Nucleus accumbens (tissue), 56 donors: ENCODE data around the gene TTC32.
"Not testable (repeated sequence)": the region's sequence is repeated elsewhere in the genome, so short reads cannot be mapped to it uniquely, and the experiment has no call there.

Experiments
- DNase-seq, 56 donors: peaks; one replicate each; lab custom pipeline; 2025; lab: John Stamatoyannopoulos, UW

The TTC32 gene

DNA sequence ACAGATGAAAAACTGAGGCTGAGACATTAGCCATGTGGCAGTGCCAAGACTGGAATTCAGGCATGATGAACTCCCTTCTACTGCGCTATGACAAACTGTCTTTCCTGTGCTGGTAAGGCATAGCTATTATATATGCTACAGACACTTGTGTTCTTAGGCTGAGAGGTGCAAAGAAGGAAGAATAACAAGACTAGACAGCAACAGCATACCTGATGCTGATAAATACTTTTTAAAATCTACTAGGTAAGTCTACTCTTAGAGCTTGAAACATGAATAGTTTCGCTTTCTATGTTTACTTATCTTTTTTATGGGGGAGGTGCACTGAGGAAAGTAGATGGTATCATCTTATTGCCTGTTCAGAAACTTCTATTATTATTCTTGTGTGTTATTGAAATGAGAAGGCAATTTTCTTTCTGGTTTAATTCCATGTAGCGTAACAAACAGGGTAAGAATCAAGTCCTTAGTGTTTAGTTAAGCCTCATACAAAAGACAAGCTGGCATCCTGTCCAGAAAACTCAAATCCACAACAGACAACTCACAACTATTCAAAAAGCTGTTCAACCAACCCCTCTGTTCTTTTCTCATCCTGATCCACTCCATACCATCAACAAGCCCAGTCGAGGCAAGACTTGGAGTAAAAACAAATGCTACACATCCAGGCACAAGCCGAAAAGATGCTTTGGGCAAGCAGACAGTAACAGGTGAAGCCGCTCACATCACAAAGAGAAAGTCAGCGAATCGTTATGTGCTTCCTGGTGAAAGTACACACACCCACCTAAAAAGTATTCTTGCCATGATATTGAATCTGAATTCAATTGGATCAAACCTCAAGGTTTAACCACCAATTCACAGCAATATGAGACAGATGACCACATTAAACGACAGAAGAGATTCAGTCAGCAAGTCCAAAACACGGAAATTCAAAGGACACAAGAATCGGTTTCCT, 1.5 kb downstream of the TTC32 start:
- DNase-seq: no peak

- DNase-seq: no peak
These were observed 3.0 kb downstream of the TTC32 start for GRCh38 chr2:19898592-19899329.

- DNase-seq: no peak
These were observed 4.0 kb downstream of the TTC32 start for GRCh38 chr2:19897623-19898245.

GRCh38 chr2:19895535-19895934, 6.2 kb downstream of the TTC32 start:
- no peak for DNase-seq

- no peak for DNase-seq
These were observed 7.5 kb downstream of the TTC32 start for GRCh38 chr2:19894134-19894792.

- DNase-seq: no peak
These were observed 8.2 kb downstream of the TTC32 start for GRCh38 chr2:19893520-19894133.

DNA sequence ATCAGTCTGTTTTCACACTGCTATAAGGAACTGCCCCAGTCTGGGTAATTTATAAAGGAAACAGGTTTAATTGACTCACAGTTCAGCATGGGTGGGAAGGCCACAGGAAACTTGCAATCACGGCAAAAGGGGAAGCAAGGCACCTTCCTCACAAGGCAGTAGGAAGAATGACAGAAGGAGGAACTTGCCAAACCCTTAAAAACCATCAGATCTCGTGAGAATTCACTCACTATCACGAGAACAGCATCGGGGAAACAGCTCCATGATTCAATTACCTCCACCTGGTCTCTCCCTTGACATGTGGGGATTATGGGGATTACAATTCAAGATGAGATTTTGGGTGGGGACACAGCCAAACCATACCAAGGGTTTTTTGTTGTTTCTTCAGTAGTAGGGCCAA, 9.8 kb downstream of the TTC32 start:
- DNase-seq: not testable (repeated sequence)

DNA sequence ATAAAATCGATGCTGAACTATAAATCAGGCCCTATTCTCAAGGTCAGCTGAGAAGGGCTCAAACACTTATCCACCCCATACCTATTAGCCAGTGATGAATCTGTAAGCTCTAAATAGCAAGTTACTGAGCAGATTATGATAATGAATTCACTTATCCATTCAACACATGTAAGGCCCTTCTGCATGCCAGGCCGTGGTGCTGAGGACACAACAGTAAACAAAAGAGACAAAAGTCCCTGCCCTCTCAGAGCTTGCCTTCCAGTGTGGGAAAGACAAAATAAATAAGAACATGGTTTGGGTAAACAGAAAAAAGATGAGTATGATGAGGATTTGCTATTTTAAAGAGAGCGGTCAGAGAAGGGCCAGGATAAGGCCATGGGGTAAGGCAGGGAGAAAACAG, 11.7 kb downstream of the TTC32 start:
- DNase-seq: no peak

DNA sequence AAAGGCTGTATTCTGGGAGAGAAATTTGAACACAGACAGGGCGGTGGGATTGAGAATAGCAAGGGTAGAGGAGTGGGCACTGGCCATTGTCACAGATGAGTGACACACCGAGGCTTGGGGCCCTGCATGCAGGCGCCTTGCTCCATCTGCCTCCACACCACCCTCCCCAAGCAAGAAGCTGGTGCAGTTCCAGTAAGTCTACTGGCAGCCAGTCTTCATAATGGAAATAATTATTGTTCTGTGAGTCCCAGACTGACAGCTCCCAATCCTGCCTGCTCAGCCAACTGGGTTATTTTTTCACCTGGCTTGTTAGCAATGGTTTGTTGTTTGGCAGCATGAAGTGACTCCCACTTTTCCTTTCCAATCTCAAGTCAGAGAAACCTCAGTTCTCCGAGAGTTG, 13.0 kb downstream of the TTC32 start:
- DNase-seq: peak in 2 of 56 donors; percentile 11 to 12

GRCh38 chr2:19887510-19887909, 14.3 kb downstream of the TTC32 start:
- no peak for DNase-seq

DNA sequence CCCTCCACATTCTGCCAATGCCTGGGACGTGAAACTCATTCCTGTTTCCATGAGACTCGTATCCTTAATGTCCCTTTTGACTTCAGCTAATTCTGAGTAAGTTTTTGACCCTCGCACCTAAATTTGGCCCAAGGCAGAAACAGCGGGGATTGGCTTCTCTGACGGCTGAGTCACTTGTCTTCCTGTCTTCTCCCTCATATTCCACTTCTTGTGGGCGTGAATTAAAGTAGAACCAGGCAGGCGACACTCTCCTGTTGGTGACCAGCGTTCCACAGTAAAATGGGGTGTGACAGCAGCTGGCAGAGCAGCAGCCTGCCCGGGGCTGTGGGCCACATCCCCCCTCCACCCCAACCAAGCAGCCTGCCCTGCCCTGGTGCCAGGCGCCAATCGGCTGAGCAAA, 15.5 kb downstream of the TTC32 start:
- DNase-seq: no peak

DNA sequence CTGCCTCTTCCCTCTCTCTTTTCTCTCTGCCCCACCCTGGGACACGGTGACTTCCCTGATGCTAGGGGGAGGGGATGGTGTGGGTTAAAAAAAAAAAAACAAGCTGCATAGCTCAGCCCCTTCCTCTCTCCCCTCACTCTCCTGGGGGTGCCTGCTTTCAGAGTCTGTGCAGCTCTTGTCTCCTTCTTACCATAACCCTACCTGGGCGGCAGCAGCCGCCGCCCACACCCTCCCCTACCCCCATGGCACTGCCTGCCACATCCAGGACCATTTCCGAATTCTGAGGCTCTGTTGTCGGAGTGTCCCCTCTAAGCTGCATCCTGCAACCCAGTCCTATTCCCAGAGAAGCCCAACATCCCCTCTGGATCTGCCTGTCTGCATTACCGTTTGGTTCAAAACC, 16.0 kb downstream of the TTC32 start:
- DNase-seq: no peak

GRCh38 chr2:19883971-19884720, 17.6 kb downstream of the TTC32 start:
- DNase-seq: no peak

GRCh38 chr2:19883486-19883885, 18.3 kb downstream of the TTC32 start:
- DNase-seq: no peak

DNA sequence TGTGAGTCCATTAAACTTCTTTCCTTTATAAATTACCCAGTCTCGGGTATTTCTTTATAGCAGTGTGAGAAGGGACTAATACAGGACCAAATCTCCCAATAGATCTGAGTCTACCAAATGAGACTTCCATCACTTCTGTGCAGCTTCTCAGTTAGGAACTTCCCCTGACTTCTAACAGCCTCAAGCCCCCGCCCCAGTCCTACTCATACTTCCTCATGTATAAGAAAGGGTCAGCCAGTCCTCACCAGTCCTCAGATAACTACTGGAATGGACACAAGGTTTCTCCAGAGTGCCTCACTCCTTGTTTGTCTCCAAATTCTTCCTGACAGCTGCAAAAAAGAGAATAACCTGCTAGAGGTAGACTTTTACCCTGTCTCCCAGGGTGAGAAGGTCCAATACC, 19.5 kb downstream of the TTC32 start:
- DNase-seq: no peak

- no peak for DNase-seq
These were observed 19.9 kb downstream of the TTC32 start for GRCh38 chr2:19881908-19882265.

DNA sequence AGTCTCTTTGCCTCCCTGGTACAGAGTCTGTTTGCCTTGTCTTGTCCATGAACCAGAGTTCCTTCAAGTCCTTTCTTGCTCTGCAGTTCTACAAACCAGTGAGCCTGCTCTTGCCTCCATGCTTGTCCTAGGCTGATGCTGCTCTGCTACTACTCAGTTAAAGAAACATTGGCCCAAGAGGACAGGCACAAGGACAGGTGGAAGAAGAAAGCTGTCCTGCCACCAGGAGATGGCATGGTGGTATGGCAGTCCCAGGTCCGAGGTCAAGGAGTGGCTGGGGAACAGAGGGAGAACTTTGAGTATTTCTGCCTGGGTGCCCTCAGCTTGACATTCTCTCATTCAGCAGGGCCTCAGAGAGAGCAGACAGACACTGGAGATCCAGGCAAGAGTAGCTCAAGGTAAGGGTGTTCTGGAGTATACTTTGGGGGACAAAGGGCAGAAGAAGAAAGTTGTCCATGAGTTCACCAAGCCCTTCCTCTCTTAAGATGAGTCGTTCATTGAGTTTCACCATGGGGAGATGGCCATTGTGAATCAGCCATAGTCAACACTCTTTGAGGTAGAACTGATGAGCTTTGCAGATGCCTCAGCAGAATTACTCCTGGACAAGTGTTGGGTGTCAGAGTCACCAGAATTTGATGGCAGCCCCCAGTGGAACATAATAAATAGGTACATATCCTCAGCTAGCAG, 20.4 kb downstream of the TTC32 start:
- DNase-seq: no peak

- DNase-seq: not testable (repeated sequence)
These were observed 21.6 kb downstream of the TTC32 start for GRCh38 chr2:19880191-19880590.

DNA sequence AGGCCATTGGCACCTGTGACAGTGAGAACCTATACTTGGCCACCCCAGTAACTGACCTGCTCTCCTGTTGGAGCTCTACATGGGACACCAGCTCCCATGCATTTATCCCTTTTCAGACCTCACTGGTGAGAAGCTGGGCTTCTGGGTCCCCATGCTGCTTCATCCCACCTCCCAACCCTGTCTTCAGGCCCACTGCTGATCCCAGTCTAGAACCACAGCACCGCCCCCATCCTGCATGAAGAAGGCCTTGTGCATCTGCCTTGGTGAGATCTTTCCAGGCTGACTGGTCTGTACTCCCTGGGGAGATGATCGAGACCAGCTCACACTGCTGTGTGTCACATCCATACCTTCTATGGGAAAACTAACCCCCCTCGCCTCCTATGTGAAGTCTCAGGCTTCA, 22.7 kb downstream of the TTC32 start:
- DNase-seq: no peak
